CD14-positive monocyte (primary cell): ENCODE measurements around the gene GJC1. TPM values are rescaled to one million over a fixed set of nuclear protein-coding genes. Genes with fewer than 3 reads are reported as not detected.

ENCODE experiments used
- DNase-seq, 3 donors: peaks; one replicate each; pipeline ENCODE4 v3.0.0-alpha.2; 2011 to 2022
- H2AFZ ChIP-seq: 2 replicates; pipeline ENCODE4 v1.6.0; 2012; ENCODE audit warnings: mild to moderate bottlenecking, low read depth, low read length, inconsistent platforms; ENCODE audit not compliant: insufficient read depth, poor library complexity, severe bottlenecking
- H3K27ac ChIP-seq, 2 donors: 1 replicate in 1 of 2; 2 replicates in 1 of 2; pipeline ENCODE4 v1.5.1; 2012 to 2013; ENCODE audit warnings: low read length in 2 of 2, control low read depth in 1 of 2, inconsistent platforms in 1 of 2, low read depth in 1 of 2, mild to moderate bottlenecking in 1 of 2
- H3K27me3 ChIP-seq, 2 donors: one replicate each; pipeline versions ENCODE4 v1.6.0 to v1.6.1; 2011 to 2013; ENCODE audit warnings: low read length in 2 of 2; ENCODE audit not compliant: control insufficient read depth in 2 of 2, insufficient read depth in 2 of 2
- H3K36me3 ChIP-seq, 2 donors: replicated peaks in 1 of 2; 1 replicate in 1 of 2; 2 replicates in 1 of 2; pipeline versions ENCODE4 v1.5.1 to v1.6.1; 2012 to 2013; ENCODE audit warnings: low read length in 2 of 2, control low read depth in 1 of 2, inconsistent platforms in 1 of 2, mild to moderate bottlenecking in 1 of 2; ENCODE audit not compliant: insufficient read depth in 2 of 2, control insufficient read depth in 1 of 2
- H3K4me1 ChIP-seq, 2 donors: 1 replicate in 1 of 2; 2 replicates in 1 of 2; pipeline versions ENCODE4 v1.5.1 to v1.6.1; 2012 to 2013; ENCODE audit warnings: low read length in 2 of 2, control low read depth in 1 of 2, inconsistent platforms in 1 of 2, mild to moderate bottlenecking in 1 of 2, moderate library complexity in 1 of 2; ENCODE audit not compliant: insufficient read depth in 2 of 2, control insufficient read depth in 1 of 2
- H3K4me2 ChIP-seq: replicated peaks from 2 replicates; pipeline ENCODE3; 2012; ENCODE audit warnings: low read length, moderate library complexity, mild to moderate bottlenecking; ENCODE audit not compliant: poor library complexity, severe bottlenecking; ENCODE audit errors: extremely low read depth
- H3K4me3 ChIP-seq, 3 experiments: fragments of 200-600 bp in 1 of 3; sonication (generic) in 1 of 3; replicated peaks in 1 of 3; 1 replicate in 2 of 3; 2 replicates in 1 of 3; pipeline ENCODE4 v1.5.1; 2011 to 2013; ENCODE audit warnings: low read length in 3 of 3, mild to moderate bottlenecking in 3 of 3, control low read depth in 2 of 3, low read depth in 2 of 3, inconsistent platforms in 1 of 3, moderate library complexity in 1 of 3
- H3K79me2 ChIP-seq: 2 replicates; pipeline ENCODE4 v1.6.0; 2012; ENCODE audit warnings: mild to moderate bottlenecking, control low read depth, inconsistent platforms, low read length, moderate library complexity; ENCODE audit not compliant: insufficient read depth
- H3K9ac ChIP-seq: 2 replicates; pipeline ENCODE4 v1.6.0; 2017; ENCODE audit warnings: low read length, mild to moderate bottlenecking; ENCODE audit not compliant: insufficient read depth, poor library complexity, severe bottlenecking
- H3K9me3 ChIP-seq, 2 donors: replicated peaks in 1 of 2; 1 replicate in 1 of 2; 2 replicates in 1 of 2; pipeline versions ENCODE4 v1.5.1 to v1.6.1; 2012 to 2013; ENCODE audit warnings: low read length in 2 of 2, control low read depth in 1 of 2; ENCODE audit not compliant: control insufficient read depth in 1 of 2, insufficient read depth in 1 of 2
- H4K20me1 ChIP-seq: 2 replicates; pipeline ENCODE4 v1.6.0; 2012; ENCODE audit warnings: mild to moderate bottlenecking, low read length, control low read depth, moderate library complexity; ENCODE audit not compliant: insufficient read depth
- H3K27ac Mint-ChIP-seq, 7 donors: one replicate each; pipeline ENCODE4 v1.8.0; 2020; ENCODE audit warnings: mild to moderate bottlenecking in 7 of 7, mixed read lengths in 7 of 7, moderate library complexity in 6 of 7, inconsistent platforms in 2 of 7
- H3K27me3 Mint-ChIP-seq, 3 donors: one replicate each; pipeline ENCODE4 v1.8.0; 2021 to 2022; ENCODE audit warnings: low read depth in 3 of 3, mild to moderate bottlenecking in 3 of 3, mixed read lengths in 3 of 3, moderate library complexity in 3 of 3, inconsistent platforms in 1 of 3
- H3K36me3 Mint-ChIP-seq, 2 donors: one replicate each; pipeline ENCODE4 v1.8.0; 2020; ENCODE audit warnings: mixed read lengths in 2 of 2, inconsistent platforms in 1 of 2, mild to moderate bottlenecking in 1 of 2
- H3K4me1 Mint-ChIP-seq: one replicate; pipeline ENCODE4 v1.8.0; 2020; ENCODE audit warnings: mild to moderate bottlenecking, mixed read lengths
- H3K4me3 Mint-ChIP-seq, 2 donors: one replicate each; pipeline ENCODE4 v1.8.0; 2020; ENCODE audit warnings: mild to moderate bottlenecking in 2 of 2, mixed read lengths in 2 of 2, moderate library complexity in 1 of 2
- H3K9me3 Mint-ChIP-seq, 7 donors: one replicate each; pipeline ENCODE4 v1.8.0; 2020 to 2022; ENCODE audit warnings: mixed read lengths in 7 of 7, mild to moderate bottlenecking in 6 of 7, moderate library complexity in 6 of 7, inconsistent platforms in 2 of 7
- CTCF ChIP-seq: fragments of 200-600 bp; IDR thresholded peaks from one replicate; pipeline ENCODE4 v1.8.0; 2022; ENCODE audit warnings: antibody characterized with exemption, mild to moderate bottlenecking
- WGBS: methylation state at CpG from one replicate; pipeline ENCODE4 v1.1.5; 2013; ENCODE audit warnings: missing lambda C conversion rate; ENCODE audit not compliant: insufficient coverage; 5-methylcytosine and 5-hydroxymethylcytosine counted together
- intact Hi-C, 2 donors: fragments of 100-400 bp; cut with micrococcal nuclease; formaldehyde crosslinking; loops; one replicate each; pipeline versions ENCODE4 v1.15.0 to v1.15.1; 2023
- polyA plus RNA-seq, 3 donors: library from polyadenylated mRNA; depleted of rRNA in 1 of 3; unstranded in 2 of 3; stranded (reverse) in 1 of 3; fragments of 300-500 nt in 2 of 3; fragments of >200 nt in 1 of 3; fragmentation: Illumina TruSeq in 2 of 3; gene quantifications; 1 replicate in 2 of 3; 2 replicates in 1 of 3; pipeline ENCODE4 v1.2.3, GENCODE V29; 2012 to 2021

Gene GJC1
- polyA plus RNA-seq, 3 donors, result not detected

GRCh38 chr17:44808156-44808555, 21.9 kb downstream of the GJC1 start:
- Histone ChIP-seq H3K27ac (no peak overlapping the region), H2AFZ (no peak overlapping the region), H3K4me2 (no peak overlapping the region), H4K20me1 (no peaks in the 10 kb centered on the region), H3K4me1 (no peaks in the 10 kb centered on the region), H3K9me3 (no peaks in the 10 kb centered on the region), H3K4me3 (no peak overlapping the region), H3K27me3 (peaks cover 0 to 2% of the 10 kb centered on the region in 2 donors), H3K79me2 (no peaks in the 10 kb centered on the region), H3K9ac (no peak overlapping the region), H3K36me3 (no peaks in the 10 kb centered on the region)
- H3K27ac Mint-ChIP-seq, result no peak overlapping the region
- TF ChIP-seq CTCF, result no peak
- no peaks in the 10 kb centered on the region for H3K36me3 Mint-ChIP-seq
- intact Hi-C loops, result no loop called here
- WGBS, result no CpG with 5 or more reads among the region's 4 CpGs
- peaks cover 11 to 23% (median 14%) of the 10 kb centered on the region in 3 donors for H3K27me3 Mint-ChIP-seq
- DNase-seq, result no peak
- H3K4me3 Mint-ChIP-seq, result no peak overlapping the region
- H3K4me1 Mint-ChIP-seq, result no peaks in the 10 kb centered on the region
- no peaks in the 10 kb centered on the region for H3K9me3 Mint-ChIP-seq

- H4K20me1 ChIP-seq, result no peaks in the 10 kb centered on the region
- 100% methylated on average over 1 of the region's 3 CpGs for WGBS
- Mint-ChIP-seq H3K4me3 (peak overlapping the region in 1 of 2 donors; percentile 18), H3K4me1 (no peaks in the 10 kb centered on the region), H3K36me3 (no peaks in the 10 kb centered on the region), H3K9me3 (no peaks in the 10 kb centered on the region), H3K27ac (no peak overlapping the region), H3K27me3 (peaks cover 12 to 22% (median 15%) of the 10 kb centered on the region in 3 donors)
- peaks cover 0 to 2% of the 10 kb centered on the region in 2 donors for H3K27me3 ChIP-seq
- no peak overlapping the region for H3K9ac ChIP-seq
- no peak for TF ChIP-seq CTCF
- H2AFZ ChIP-seq, result no peak overlapping the region
- H3K36me3 ChIP-seq, result no peaks in the 10 kb centered on the region
- DNase-seq, result no peak
- no peak overlapping the region for H3K27ac ChIP-seq
- H3K9me3 ChIP-seq, result no peaks in the 10 kb centered on the region
- no peaks in the 10 kb centered on the region for H3K79me2 ChIP-seq
- no peak overlapping the region for H3K4me3 ChIP-seq
- intact Hi-C loops, result no loop called here
- H3K4me1 ChIP-seq, result no peaks in the 10 kb centered on the region
- H3K4me2 ChIP-seq, result no peak overlapping the region
These were observed 22.3 kb downstream of the GJC1 start for GRCh38 chr17:44807817-44808155.
